Measurements from ENCODE around the gene ZNF821.

DNA sequence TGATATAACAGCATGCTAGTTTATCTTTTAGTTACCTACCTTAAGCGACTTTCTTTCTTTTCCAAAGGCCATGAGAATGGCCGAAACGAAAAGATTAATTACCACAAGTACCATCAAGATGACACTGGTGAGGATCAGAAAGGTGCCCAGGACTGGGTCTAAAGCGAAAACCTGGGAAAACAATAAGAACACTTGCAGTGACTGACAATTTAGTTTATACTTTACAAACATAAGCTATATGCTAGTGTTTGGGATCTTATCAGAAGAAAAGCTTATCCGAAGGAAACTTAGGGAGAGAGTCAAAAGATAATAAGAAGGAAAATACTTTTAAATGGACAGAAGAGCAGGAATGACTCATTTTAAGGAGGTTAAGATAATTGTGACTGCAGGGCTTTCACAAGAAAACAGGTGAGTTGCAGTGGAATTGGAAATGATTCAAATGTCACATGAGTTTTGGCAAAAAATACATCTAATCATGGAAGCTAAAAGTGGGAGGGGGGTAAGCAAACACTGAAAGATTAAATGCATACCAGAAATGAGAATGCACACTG lies 46.1 kb upstream of the ZNF821 start:
- TF ChIP-seq CTCF (IDR thresholded peaks at IDR 0.05) (no peak), SIN3A (IDR thresholded peaks at IDR 0.05; ENCODE audit: borderline replicate concordance, insufficient read depth, low read depth, low read length) (no peak), REST (IDR thresholded peaks at IDR 0.05; ENCODE audit: insufficient read depth in 1 of 2, low read depth in 2 of 2, low read length in 1 of 2) (no peak)
